NCI-H1436 (cell line): ENCODE measurements around the gene FOXI1.
A peak's percentile ranks its signal among the peaks of the same experiment; 100 is the strongest.
"Not testable (repeated sequence)": the region's sequence is repeated elsewhere in the genome, so short reads cannot be mapped to it uniquely, and the experiment has no call there.

Source experiments
- DNase-seq: peaks from one replicate; lab custom pipeline; 2025; lab: John Stamatoyannopoulos, UW

Gene FOXI1

DNA sequence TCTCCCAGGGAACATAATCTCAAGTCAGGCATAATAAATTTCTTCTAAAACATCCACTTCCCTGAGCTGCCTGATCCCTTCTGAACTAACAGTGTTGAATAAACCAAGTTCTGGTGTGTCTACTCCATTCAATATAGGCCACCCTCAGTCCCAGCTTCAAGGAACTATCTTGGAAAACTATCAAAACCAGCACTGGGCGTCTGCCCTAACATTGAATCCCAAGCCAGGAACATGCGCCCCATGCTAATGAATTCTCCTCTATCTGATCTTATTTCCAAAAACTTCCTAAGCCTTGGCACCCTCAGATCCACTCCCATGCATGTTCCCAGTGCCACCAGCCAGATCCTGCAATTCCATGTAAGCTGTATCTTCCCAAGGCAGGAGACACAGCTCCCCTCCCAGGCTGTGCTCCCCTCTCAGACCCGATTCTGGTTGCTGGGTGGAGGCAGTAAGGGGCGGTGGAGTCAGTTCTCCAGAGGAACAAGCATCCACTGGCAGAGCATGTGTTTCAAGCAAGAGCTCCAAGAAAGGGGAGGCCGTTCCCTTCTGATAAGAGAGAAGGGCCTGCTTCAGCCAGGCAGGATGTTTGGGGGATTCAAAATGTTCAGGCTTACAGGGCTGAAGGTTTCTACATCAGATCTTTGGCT lies 13.1 kb upstream of the FOXI1 start:
- DNase-seq = no peak

DNA sequence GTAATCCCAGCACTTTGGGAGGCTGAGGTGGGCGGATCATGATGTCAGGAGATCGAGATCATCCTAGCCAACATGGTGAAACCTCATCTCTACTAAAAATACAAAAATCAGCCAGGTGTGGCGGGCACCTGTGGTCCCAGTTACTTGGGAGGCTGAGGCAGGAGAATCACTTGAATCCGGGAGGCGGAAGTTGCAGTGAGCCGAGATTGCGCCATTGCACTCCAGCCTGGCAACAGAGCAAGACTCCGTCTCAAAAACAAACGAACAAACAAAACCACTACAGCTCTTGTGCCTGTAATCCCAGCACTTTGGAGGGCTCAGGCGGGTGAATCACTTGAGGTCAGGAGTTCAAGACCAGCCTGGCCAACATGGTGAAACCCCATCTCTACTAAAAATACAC lies 11.4 kb upstream of the FOXI1 start:
- not testable (repeated sequence) for DNase-seq

DNA sequence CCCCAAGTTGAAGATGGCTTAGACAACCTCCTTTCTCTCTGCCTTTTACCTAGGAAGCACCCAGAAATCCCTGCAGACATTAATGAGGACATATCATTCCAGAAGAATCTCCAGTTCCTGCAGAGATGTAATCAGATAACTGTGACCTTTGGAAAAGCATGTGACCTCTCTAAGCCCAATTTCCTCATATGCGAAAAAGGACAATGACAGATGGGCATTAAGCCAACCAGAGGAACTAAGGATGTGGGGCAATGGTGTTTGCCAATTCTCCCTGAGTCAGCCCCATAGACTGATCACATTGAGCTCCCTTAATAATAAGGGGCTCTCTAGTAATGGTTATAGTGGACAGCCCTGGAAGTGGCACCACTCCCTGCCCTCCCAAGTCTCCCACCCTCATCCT lies 10.1 kb upstream of the FOXI1 start:
- no peak for DNase-seq

DNA sequence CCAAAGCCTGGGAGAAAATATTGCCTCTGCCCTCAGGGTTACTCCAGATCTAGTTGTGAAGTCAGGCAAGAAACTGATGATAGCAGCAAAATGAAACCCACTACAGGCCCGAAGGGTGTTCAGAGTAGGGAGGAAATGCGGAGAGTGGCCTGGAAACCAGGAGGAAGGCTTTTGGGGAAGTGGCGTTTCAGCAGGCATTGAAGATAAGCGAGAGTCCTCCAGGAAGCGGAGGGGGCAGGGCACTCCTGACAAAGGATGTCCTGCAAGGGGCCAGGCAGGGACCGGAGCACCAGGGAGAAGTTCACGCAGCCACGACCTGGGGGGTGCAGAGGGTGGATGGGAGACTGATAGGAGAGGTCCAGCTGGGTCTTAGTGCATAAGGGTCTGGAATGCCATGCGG lies 7.8 kb upstream of the FOXI1 start:
- no peak for DNase-seq

DNA sequence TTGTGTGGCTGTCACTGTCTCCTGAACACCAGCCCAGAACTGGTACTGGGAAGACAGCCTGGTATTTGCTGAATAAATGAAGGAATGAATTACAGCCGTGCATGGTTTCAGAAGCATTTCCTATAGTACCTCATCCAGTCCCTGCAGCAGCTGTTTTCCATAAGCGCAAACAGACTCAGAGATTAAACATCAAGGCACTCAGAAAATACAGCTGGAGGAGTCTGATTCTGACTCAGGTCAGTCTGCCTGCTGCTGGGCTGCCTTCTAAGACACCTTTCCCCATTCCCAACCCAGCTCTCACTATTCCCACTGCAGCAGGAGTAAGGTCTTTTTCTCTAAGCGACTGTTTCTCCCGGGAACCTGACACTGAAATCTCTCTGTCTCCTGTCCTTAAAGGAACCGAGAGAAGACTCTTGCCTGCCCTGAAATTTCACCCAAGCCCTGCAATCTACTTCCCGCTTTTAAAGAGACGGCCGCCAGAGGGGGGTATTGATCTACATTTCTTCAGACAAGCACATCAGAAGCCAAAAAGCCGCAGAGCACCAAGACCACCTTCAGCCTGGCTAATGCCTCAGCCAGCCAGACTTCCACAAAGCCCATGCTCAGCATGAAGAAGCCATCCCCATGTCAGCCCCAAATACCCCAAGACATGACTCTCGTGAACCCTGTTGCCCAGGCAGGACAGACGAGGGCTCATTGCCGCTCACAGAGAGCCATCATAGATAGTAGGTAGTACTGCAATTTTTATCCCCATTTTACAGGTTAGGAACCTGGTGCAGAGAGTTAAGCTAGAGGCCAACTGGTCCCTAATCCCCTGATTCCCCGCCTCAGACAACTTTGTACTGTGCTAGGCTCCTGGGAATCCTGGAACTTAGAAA lies 5.4 kb upstream of the FOXI1 start:
- DNase-seq = peak; percentile 55

DNA sequence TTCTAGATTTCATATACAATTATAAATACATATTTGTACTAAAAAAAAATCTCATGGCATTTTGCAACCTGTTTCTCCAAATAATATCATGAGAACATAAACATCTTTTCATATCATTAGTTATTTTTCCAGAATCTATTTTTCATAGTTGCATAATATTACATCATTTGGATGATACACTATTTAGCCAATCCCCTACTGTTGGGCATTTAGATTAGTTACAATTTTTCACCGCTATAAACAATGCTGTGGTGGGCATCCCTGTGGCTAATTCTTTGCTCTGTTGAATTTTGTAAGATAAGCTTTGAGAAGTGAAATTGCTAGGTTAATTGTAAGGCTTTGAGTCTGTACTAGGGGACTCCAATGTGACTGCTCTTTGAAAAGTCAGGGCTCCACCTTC lies 2.2 kb upstream of the FOXI1 start:
- DNase-seq = no peak

DNA sequence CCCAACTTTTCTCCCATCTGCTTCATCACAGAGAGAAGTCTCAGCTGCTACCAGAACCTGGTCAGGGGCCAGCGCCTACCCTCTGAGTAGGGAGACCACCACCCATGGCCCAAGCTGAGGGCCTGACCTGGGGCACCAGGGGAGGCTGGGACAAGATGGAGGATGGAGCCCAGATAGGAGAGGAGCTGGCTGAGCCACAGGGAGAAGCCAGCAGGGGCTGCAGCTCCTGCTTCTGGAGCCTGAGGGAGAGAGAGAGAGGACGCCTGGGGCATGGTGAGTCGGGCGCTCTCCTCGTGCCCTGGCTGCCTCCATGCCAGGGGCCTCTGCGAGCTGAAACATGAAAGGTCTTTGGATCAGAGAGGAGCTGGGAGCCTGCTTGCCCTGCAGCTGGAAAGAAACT lies 1.4 kb upstream of the FOXI1 start:
- DNase-seq = no peak

DNA sequence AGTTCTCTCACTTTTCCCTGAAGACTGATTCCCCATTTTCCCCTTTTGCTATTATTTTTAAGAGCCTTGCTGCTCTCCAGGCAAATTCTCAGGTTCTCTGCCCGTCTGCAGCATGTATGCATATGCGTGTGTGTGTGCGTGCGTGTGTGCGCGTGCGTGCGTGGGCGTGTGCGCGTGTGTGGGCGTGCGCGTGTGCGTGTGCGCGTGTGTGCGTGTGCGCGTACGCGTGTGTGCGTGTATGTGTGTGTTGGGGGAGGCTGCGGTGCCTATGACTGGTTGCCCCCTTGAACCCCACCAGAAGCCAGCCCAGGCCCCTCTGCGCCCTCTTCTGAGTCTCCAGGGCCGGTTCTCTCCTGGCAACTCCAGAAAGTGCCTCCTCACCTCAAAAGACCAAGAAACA lies 987 bp upstream of the FOXI1 start:
- DNase-seq = no peak

DNA sequence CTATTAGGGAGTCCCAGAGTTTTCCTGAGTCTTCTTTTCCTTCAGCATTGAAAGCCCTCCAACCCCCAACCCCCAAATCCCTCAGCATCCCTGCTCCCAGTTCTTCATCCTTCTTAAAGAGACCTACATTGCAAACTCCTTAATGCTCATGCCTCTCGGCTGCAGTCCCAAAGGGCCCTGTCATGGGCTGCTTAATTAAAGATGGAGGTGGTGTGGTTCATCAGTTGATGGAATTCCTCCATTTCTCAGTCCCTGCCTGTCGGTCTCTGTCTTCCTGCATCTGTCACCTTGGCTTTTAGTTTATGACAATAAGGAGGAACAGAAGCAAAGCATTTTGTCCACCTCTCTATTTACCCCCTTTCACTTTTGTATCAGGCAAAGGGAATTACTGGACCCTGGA lies 2.0 kb downstream of the FOXI1 start:
- DNase-seq = no peak

DNA sequence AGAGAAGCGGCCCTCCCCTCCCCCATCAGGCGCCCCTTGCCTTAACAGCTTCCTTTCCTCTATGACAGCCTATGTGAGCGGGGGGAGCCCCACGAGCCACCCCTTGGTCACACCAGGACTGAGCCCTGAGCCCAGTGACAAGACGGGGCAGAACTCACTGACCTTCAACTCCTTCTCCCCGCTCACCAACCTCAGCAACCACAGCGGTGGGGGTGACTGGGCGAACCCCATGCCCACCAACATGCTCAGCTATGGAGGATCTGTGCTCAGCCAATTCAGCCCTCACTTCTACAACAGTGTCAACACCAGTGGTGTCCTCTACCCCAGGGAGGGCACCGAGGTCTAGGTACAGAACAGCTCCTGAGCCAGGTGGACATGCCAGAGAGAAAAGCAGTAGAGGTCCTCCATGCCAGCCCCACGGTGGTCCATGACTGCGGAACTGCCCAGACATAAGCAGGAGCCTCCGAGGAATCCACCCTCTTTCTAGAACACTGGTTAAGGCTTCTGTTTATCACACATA lies 2.6 kb downstream of the FOXI1 start:
- no peak for DNase-seq

DNA sequence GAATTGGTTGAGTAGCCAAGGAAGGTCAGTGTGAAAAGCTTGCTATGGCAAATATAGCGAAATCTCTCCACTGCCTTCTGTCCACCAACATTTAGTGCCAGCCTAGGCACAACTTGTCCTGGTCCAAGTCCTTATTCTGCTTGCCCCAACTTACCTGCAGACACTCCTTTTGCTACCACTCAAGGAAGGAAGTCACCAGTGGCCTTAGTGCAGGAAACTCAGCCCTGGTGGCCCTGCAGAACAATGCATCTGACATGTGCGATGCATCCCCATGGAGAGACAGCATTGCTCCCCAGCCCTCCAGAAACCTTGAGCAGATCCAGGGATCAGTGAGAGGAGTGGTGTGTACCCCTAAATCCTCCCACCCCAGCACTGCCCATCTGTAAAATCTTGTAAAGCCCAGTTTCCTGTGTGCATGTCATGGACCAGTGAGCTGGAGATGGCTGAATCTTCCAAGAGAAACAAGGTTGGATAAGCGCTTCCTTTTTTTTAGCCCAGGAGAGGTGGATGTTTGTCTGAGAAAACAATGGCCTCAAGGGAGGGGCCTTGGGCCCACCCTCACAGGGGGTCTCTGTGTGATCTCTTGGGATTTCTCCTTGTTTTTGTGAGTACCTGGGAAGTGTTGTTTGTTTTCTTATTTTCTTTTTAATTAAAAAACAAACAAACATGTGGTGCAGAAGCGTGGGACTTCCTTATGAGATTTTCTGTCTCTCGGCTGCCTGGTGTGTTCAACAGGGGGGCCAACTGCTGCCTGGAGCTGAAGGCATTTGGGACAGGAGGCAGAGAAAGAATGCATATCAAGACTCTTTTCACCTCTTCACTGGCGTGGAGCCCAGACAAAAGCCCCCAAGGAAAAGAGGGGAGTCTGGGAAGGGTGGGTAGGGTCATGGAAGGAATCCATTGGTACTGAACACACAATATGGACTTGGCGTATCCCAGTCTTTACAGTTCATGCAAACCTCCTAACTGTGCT lies 3.6 kb downstream of the FOXI1 start:
- no peak for DNase-seq

DNA sequence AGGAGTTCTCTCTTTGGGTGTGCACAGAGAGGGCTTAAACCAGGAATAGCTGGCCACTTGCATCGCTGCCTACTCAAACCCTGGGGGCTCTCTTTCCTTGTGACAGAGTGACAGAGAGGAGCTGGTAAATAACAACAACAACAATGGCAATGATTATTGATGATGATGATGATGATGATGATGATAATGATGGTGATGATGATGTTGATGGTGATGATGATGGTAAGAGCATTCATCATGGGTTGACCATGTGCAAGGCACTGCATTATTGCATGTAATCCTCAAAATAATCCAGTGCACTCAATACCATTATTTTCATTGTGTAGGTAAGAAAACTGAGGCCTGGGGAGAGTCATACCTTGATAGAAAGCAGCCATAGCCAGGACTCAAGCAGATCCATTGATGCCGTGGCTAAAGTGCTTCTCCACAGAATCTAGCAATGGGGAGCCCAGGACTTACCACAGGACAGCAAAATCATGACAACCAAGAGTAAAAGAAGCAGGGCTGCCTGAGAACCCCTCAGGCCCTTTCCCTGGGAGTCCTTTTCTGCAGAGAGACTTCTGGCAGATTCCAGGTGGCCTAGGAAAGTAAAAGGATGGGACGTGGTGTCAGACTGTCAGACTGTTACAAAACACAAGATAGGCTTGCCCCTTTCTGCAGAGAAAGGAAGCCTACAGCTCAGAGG lies 4.8 kb downstream of the FOXI1 start:
- no peak for DNase-seq

DNA sequence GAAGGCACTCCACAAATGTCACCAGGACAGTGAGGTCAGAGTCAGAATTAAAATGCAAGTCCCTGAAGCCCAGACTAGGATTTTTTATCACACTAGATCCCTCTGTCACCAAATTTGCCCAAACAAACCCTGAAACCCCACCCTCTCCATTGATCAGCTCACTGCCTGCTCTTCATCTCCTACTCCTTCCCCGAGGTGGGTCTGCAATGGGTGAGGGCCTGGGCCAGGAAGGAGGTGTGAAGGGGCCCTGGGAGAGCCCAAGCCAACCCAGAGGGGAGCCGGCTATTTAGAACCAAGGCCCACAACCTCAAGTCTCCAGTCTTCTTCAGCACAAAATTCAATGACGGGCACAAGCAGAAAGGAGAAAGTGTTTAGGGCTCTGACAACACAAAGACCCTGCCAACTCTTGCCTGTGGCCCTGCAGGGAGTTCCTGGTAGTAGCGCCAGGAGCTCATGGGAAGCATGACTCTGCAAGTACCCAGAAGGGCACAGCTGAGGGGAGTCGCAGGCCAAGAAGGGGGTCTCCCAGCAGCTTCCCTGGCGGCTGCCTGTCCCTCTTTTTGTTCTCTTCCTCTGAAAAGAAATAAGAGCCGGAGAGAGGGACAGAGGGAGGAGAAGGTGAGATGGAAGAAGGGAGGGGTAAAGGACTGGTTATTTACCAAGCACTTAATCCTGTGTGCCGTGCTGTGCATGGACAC lies 5.5 kb downstream of the FOXI1 start:
- DNase-seq = no peak

DNA sequence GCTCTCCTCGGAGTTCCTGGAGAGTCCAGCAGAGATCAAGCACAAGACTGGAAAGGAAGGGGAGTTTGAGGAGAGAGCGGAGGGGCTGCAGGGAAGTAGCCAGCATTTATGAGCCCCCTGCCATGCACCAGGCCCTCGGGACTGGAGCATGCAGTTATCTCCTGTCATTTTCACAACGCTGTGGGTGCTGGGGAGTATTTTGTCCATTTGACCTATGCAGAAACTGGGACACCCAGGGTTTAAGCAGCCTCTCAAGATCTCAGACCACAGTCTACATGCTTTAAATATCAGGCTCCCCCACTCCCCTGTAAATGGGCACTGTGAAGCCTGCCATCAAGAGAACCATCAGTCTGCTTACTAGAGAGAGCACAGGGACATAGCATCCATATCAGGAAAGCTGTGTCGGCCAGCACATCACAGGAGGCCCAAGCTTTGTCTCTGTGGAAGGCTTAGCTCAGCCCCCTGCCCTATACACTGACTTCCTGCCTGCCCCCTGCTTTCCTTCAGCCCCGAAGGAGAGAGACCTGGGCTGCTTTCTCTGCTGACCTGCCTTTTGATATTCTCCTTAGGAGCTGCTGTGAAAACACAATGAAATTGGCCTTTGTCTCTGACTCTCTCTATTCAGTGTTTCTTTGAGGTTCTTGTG lies 7.3 kb downstream of the FOXI1 start:
- no peak for DNase-seq

DNA sequence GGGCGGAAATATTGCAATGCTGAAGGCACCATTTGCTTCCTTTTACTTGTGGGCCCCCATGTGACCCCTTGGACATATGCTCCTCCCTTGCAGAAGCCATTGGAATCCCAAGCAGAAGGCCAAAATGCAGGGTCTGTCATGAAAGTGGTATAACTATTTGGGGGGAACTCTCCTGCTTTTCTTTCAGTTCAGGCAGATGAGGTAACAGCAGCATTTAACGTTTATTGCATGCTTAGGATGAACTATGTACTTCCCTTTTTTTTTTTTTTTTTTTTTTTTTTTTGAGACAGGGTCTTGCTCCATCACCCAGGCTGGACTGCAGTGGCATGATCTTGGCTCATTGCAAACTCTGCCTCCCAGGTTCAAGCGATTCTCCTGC lies 7.8 kb downstream of the FOXI1 start:
- no peak for DNase-seq

DNA sequence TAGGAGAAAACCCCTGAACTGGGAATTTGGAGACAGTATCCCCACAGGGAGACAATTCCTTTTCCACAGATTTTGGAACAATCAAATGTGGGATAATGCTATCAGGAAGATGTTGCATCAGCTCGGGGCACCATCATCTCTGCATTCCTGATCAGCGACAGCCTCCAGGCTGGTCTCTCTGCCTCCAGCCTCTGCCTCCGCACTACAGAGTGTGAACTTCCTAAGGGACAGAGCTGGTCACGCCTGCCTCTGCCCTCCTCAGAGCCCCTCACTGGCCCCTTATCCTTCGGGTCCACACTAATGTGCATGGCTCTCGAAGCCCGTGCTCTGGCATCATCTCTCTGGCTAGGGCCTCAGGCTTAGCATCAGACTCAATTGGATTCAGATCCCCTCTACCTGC lies 8.6 kb downstream of the FOXI1 start:
- no peak for DNase-seq

DNA sequence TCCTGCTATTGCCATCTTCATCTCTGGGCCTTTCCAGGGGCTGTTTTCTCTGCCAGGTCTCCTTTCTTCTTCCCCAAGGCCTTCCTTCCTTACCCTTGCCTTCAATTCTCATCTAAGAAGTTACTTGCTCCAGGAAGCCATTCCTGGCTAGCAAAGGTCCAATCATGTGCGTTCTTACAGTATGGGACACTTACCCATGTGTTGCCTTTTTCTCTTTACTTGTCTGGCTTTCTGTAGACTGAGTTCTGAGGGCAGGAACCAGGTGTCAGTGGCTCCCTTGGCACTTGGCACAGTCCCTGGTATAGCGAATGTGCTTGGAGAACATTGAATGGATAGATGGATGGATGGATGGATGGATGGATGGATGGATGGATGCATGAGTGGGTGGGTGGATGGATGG lies 10.2 kb downstream of the FOXI1 start:
- no peak for DNase-seq

DNA sequence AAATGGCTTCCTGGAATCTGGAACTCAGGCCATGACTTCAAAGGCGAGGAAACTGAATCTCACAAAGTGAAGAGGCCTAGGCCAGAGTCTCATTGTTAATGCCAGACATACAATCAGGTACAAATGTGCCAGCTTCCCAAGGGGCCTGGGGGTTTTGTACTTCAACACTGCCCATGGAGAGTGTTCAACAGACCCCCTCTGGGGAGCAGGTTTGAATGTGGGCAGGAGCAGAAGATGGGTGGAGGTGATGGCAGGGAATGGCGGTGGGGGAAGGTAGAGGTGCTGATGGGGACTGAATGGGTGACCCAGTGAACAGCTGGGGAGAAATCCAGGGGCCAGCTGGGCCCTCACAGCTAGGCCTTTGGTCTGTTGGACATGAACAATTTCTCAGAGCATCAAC lies 12.0 kb downstream of the FOXI1 start:
- no peak for DNase-seq

DNA sequence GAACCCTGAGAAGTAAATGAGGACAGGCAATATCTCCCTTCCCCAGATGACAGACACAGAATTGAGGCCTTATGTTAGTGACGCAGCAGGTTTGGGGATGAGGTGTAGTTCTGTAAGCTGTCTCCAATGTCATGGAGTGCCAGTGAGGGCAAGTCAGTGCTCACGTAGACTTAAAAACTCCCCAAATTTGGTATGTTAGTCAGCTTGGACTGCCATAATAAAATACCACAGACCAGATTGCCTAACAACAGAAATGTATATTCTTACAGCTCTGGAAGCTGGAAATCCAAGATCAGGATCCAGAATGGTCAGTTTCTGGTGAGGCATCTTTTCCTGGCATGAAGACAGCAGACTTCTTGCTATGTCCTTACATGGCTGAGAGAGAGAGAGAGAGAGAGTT lies 14.9 kb downstream of the FOXI1 start:
- DNase-seq = no peak

DNA sequence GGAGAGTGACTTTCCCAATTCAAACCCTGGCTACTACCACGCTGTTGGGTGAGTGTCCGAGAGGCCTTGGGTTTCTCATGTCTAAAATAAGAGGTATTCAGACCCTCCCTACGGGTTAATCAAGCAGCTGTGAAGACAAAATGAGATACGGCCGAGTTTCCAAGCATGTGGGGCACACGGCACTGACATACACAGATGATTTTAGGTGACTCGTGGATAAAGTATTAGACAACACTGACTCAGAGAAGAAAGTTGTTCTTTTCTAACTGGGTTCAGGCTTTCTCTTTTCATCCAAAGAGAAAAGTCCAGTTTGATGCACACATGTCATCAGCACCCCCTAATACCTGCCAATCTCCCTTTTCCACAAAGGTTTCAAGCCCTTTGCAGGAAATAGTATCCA lies 15.6 kb downstream of the FOXI1 start:
- no peak for DNase-seq

DNA sequence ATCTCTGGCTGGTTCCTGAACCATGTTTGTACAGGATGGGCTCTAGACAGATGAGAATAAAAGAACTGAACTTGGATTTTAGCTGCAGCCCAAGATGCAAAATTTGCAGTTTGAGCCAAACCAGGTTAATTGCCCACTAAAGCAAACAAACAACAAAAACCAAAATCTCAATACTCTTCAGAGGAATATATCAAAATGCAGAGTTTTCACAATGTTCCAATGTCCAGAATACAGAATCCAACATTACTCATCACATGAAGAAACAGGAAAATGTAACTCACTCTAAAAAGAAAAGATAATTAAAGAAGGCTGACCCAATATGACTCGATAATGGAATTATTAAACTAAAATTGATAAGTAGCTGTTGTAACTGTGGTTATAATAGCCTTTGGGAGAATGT lies 20.4 kb downstream of the FOXI1 start:
- no peak for DNase-seq
